ENCODE results near the gene TAF4B. TPM values are rescaled to one million over a fixed set of nuclear protein-coding genes. Genes with fewer than 3 reads are reported as not detected.

The TAF4B gene
- total and polyA plus RNA-seq, 12 donors: 0.73 to 1.8 (median 1.5) TPM

DNA sequence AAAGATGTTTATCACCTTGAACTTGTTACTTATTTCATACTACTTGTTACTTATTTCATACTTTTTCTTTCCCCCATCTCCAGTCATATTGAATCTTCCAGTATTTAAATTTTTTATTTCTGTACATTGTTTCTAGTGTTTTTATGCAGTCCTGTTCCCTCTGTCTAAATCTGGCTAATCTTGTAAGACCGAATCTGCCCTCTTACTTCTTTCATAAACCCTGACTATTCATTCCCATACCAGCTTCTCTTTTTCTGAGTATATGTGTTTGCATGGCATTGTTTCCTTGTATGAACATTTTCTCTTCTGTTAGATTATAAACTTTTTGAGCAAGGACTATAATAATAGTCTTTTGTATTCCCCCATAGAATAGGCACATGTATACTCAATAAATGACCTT is 131.7 kb downstream of the TAF4B start:
- no peak for DNase-seq
- ATAC-seq: no peak
- WGBS, 2 donors: 93 to 94% methylated on average over 1 of the region's 1 CpG
- H3K27me3 ChIP-seq: no peaks in the 10 kb centered on the region
- intact Hi-C loops (cut with DNase I): no loop called here
- H3K9me3 ChIP-seq: no peaks in the 10 kb centered on the region
- peaks cover 0 to 7% (median 0%) of the 10 kb centered on the region in 9 donors for H3K36me3 ChIP-seq
- H3K4me1 ChIP-seq: no peaks in the 10 kb centered on the region
- TF ChIP-seq, protein P1, sequence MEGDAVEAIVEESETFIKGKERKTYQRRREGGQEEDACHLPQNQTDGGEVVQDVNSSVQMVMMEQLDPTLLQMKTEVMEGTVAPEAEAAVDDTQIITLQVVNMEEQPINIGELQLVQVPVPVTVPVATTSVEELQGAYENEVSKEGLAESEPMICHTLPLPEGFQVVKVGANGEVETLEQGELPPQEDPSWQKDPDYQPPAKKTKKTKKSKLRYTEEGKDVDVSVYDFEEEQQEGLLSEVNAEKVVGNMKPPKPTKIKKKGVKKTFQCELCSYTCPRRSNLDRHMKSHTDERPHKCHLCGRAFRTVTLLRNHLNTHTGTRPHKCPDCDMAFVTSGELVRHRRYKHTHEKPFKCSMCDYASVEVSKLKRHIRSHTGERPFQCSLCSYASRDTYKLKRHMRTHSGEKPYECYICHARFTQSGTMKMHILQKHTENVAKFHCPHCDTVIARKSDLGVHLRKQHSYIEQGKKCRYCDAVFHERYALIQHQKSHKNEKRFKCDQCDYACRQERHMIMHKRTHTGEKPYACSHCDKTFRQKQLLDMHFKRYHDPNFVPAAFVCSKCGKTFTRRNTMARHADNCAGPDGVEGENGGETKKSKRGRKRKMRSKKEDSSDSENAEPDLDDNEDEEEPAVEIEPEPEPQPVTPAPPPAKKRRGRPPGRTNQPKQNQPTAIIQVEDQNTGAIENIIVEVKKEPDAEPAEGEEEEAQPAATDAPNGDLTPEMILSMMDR (IDR thresholded peaks at IDR 0.05): no peak
- H3K27ac ChIP-seq: no peak overlapping the region
- H3K4me3 ChIP-seq: no peak overlapping the region

DNA sequence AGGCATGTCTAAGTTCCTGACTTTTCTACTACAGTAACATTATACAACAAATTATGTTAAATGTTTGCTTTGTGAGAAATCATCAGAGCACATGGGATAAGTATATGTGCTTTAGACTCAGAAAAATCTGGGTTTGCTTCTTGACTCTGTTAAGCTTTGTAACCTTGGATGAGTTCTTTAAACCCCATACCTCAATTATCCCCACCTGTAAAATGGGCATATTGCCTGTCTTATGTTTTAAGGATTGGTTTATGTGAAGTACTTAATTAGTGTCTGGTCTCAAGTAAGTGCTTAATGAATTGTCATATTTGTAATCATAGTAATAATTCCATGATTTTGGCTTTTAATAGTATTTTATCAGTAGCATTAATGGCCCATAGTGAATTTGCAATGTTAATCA is 135.8 kb downstream of the TAF4B start:
- TF ChIP-seq, protein P1 (IDR thresholded peaks at IDR 0.05): no peak
- H3K36me3 ChIP-seq: peaks cover 0 to 7% (median 0%) of the 10 kb centered on the region in 9 donors
- H3K4me3 ChIP-seq: no peak overlapping the region
- ATAC-seq (no peak), DNase-seq (no peak)
- intact Hi-C loops (cut with DNase I): no loop called here
- H3K27ac ChIP-seq: no peak overlapping the region
- H3K9me3 ChIP-seq: peaks cover 0 to under 1% (median 0%) of the 10 kb centered on the region in 11 donors
- H3K4me1 ChIP-seq: no peaks in the 10 kb centered on the region
- H3K27me3 ChIP-seq: no peaks in the 10 kb centered on the region

DNA sequence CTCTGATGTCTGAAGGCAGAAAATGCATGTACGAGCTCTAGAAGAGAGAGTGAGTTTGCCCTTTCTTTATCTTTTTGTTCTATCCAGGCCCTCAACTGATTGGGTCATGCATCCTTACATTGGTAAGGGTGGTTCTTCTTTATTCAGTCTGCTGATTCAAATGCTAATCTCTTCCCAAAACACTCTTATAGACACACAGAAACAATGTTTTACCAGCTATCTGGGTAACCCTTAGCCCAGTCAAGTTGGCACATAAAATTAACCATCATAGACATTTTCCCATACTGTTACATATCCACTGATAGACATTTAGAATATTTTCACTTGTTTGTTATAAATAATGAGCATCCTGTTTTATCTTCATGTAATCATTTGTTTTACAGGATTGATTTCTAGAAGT is 141.2 kb downstream of the TAF4B start:
- no peak for ATAC-seq
- no peak for DNase-seq
- TF ChIP-seq, protein P1 (IDR thresholded peaks at IDR 0.05): no peak
- Histone ChIP-seq H3K27ac (no peak overlapping the region), H3K9me3 (peaks cover 0 to 7% (median 0%) of the 10 kb centered on the region in 11 donors), H3K4me1 (no peaks in the 10 kb centered on the region), H3K36me3 (no peaks in the 10 kb centered on the region), H3K27me3 (no peaks in the 10 kb centered on the region), H3K4me3 (no peak overlapping the region)
- WGBS, 2 donors: 96 to 100% methylated on average over 1 of the region's 1 CpG
- intact Hi-C loops (cut with DNase I): no loop called here

DNA sequence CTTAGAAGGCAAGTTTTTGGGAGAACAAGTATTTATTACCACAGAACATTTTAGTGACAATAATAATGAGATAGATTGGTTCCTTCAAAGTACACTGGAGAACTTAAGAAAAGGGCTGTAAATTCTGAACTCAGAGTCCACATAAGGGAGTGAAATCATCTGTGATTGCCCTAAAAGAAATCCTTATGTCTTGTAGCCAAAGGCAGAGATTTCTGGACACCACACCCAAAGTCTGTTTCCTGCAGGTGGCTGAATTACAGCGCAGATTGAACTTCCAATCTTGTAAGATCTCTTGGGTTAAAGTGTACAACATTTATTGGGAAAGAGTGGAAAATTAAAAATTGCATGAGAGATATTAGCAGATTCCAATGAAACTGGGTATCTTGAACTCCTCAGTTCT is 143.8 kb downstream of the TAF4B start:
- no peaks in the 10 kb centered on the region for H3K36me3 ChIP-seq
- no peaks in the 10 kb centered on the region for H3K27me3 ChIP-seq
- ATAC-seq (no peak), DNase-seq (no peak)
- intact Hi-C loops (cut with DNase I): no loop called here
- H3K4me3 ChIP-seq: no peak overlapping the region
- no peaks in the 10 kb centered on the region for H3K4me1 ChIP-seq
- 79 to 82% methylated on average over 1 of the region's 1 CpG for WGBS, 2 donors
- H3K27ac ChIP-seq: no peak overlapping the region
- H3K9me3 ChIP-seq: peaks cover 0 to 7% (median 0%) of the 10 kb centered on the region in 11 donors
- TF ChIP-seq, protein P1 (IDR thresholded peaks at IDR 0.05): no peak

All from heart right ventricle (tissue), 16 donors.